GM12872 (cell line): ENCODE measurements around the gene NOVA1.

ENCODE experiments used
- CTCF ChIP-seq: IDR thresholded peaks from 3 replicates; pipeline ENCODE4 v1.5.1; 2011; ENCODE audit warnings: low read depth, mild to moderate bottlenecking, low read length, moderate library complexity; ENCODE audit not compliant: insufficient read depth

Gene NOVA1

GRCh38 chr14:26527095-26527494, 70.7 kb downstream of the NOVA1 start:
- TF ChIP-seq CTCF, result no peak

GRCh38 chr14:26526137-26526536, 71.7 kb downstream of the NOVA1 start:
- no peak for TF ChIP-seq CTCF

- TF ChIP-seq CTCF, result no peak
These were observed 72.7 kb downstream of the NOVA1 start for GRCh38 chr14:26525085-26525484.

- no peak for TF ChIP-seq CTCF
These were observed 74.9 kb downstream of the NOVA1 start for GRCh38 chr14:26522967-26523366.

- TF ChIP-seq CTCF, result no peak
These were observed 80.1 kb downstream of the NOVA1 start for GRCh38 chr14:26517771-26518170.

GRCh38 chr14:26500028-26500427, 97.8 kb downstream of the NOVA1 start:
- no peak for TF ChIP-seq CTCF

- no peak for TF ChIP-seq CTCF
These were observed 98.3 kb downstream of the NOVA1 start for GRCh38 chr14:26499546-26499945.

- no peak for TF ChIP-seq CTCF
These were observed 110.9 kb downstream of the NOVA1 start for GRCh38 chr14:26486922-26487321.
